LNCaP clone FGC (cell line): ENCODE measurements around the gene SLC5A6.
A peak's percentile ranks its signal among the peaks of the same experiment; 100 is the strongest.

Experiments used
- DNase-seq: peaks from one replicate; pipeline ENCODE4 v3.0.0-alpha.2; 2011; ENCODE audit warnings: low read depth
- H3K4me3 ChIP-seq: 2 replicates; pipeline ENCODE4 v1.5.1; 2011; ENCODE audit warnings: mild to moderate bottlenecking, low read depth, low read length, control low read depth
- CTCF ChIP-seq: IDR thresholded peaks from 2 replicates; pipeline ENCODE4 v1.5.1; 2012; ENCODE audit warnings: mild to moderate bottlenecking; ENCODE audit not compliant: control insufficient read depth, insufficient read depth; ENCODE audit errors: extremely low read depth

The SLC5A6 gene

GRCh38 chr2:27251766-27252165 lies 39.7 kb upstream of the SLC5A6 start:
- TF ChIP-seq CTCF, result no peak
- no peak overlapping the region for H3K4me3 ChIP-seq
- DNase-seq, result no peak

DNA sequence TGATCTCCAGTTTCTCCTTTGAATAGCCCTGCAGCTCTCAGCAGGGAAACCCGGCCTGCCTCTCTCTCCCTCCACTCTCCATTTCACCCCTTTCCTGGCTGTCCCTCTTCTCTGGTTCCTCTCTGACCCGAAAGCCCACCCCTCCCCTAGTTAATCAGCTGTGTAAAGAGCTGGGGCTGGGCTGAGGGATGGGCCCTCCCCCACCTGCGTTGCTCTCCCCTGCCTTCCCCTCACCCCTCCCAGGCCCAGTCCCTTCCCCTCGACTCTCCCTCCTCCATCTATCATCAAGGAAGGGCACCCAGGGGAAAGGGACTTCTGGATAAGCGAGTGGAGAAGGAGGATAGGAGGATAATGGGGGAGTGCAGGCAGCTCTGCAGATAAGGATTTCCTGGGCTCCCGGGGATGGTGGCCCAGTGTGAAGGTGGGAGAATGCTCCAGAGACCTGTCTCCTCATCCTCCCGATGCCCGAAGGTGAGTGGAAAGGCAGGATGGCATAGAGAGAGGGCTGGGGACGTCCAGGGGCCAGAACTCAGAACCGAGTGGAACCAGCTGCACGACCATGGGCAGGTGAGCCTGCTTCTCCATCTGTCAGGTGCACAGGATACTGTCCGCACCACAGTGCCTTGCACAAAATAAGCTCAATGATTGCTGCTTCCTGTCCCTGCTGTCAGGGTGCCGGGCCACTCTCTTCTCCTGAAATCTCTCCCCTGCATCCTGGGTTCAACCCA lies 38.7 kb upstream of the SLC5A6 start:
- no peak overlapping the region for H3K4me3 ChIP-seq
- no peak for TF ChIP-seq CTCF
- DNase-seq, result no peak

DNA sequence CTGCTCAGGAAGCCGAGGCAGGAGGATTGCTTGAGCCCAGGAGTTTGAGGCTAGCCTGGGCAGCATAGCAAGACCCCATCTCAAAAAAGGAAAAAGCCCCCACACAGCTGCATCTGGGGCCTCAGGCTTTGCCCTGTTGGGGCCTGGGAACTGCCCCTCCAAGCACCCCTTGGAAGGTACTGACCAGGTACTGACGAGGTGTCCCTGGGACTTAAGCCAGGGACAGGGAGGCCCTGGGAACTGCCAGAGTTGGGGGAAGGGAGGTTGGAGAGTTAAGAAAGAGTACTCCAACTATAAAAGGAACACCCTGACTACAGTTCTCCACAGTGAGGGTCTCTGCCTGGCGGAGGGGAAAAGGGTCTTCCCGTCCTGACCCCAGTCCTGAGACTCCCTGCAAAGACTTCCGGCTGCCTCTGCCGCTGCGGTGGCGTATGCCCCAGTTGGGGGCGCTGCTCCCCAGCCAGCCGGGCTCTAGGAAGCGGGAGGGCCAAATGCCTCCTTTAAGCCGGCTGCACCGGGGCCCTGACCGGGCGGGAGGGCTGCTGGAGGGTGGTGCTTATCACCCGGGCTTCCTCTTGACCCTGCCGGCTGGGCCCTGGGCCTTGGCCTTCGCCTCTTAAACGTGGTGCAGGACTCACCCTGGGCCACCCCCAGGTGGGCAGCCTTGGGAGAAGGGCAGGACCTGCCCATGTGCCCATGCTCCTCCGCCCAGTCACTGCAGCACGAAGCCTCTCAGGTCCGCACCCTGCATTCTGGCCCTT lies 38.0 kb upstream of the SLC5A6 start:
- no peak for DNase-seq
- TF ChIP-seq CTCF, result peak; percentile 53
- H3K4me3 ChIP-seq, result no peak overlapping the region

- no peak overlapping the region for H3K4me3 ChIP-seq
- TF ChIP-seq CTCF, result no peak
- peak; percentile 27 for DNase-seq
Observed at GRCh38 chr2:27249159-27249890, 37.3 kb upstream of the SLC5A6 start.

- no peak for DNase-seq
- no peak overlapping the region for H3K4me3 ChIP-seq
- no peak for TF ChIP-seq CTCF
Observed at GRCh38 chr2:27247893-27248292, 35.8 kb upstream of the SLC5A6 start.

DNA sequence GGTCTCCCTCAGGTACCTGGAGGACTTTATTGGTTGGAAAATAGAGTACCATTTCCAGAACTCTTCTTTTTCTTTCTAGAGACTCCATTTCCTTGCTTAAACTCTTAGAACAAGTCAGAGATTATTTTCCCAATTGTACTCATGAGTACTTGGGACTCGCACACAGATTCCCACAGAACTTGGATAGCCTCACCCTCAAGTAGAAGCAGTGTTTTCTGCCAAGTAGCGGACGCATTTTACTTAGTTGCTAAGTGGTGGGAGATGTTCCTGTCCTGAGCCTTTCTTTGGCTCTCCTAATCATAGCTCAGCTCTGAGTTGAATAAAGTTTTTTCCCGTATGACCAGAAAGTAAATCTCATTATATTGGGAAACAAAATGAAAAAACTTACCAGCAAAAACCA lies 33.6 kb upstream of the SLC5A6 start:
- no peak for DNase-seq
- H3K4me3 ChIP-seq, result no peak overlapping the region
- no peak for TF ChIP-seq CTCF
